CD1c-positive myeloid dendritic cell (primary cell): ENCODE measurements around the gene GNG2.

Source experiments
- DNase-seq: peaks from one replicate; pipeline ENCODE4 v3.0.0-alpha.2; 2016; ENCODE audit errors: extremely low spot score

GNG2 gene

DNA sequence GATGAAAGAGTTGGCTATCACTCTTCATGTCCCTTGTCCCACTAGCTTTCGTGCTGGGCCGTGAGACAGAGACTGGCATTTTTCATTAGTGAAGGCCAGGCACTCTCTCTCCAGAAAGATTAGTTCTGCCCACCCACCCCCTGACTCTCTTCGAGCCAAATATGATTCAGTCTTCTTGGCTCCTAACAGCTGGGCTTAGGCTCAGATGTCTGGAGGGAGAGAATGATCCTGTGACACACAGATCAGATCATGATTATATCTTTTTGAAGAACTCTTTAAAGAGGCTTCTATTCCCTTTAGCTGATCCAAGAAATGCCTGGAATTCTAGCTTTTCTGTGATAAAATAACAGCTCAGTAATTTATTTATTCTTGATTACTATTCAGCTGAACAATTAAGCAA lies 5.2 kb upstream of the GNG2 start:
- no peak for DNase-seq

DNA sequence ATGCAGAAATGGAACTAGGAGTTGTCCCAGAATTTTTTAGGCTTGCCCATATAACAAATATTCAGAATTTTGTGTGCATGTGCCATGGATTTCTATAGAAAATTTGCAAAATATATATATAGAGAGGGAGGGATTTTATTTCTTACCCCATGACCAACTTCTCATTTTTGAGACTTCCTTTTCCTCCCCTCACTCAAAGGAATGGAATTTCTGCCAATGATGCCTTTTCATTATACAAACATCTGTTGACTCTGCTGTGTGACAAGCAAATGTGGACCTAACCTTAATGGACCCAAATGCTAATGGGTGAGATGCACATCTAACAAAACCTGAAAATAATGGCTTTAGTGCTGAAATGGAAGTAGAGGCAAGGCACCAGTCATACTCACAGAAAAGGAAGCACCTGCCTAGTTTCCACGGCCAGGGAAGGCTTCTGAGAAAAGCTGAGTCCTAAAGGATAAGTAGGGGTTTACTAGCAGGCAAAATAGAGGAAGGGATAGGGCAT lies 3.6 kb upstream of the GNG2 start:
- DNase-seq = no peak

DNA sequence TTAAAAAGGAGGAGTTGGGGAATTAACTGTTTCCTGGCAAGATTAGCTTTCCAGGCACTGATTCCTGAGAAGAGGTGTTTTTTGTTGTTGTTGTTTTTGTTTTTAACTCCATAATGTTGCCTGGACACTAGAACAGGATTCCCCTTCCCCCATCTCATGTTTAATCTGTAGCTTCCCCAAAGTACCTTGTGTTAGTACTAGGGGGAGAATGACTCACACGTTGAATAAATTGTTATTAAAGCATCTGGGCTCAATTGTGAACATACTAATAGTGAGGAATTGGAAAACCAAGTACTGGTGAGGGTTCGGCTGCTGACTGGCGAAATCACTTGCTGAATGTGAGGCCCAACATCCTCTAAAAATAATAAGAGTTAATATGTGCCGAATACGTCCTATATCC lies 1.3 kb upstream of the GNG2 start:
- no peak for DNase-seq

DNA sequence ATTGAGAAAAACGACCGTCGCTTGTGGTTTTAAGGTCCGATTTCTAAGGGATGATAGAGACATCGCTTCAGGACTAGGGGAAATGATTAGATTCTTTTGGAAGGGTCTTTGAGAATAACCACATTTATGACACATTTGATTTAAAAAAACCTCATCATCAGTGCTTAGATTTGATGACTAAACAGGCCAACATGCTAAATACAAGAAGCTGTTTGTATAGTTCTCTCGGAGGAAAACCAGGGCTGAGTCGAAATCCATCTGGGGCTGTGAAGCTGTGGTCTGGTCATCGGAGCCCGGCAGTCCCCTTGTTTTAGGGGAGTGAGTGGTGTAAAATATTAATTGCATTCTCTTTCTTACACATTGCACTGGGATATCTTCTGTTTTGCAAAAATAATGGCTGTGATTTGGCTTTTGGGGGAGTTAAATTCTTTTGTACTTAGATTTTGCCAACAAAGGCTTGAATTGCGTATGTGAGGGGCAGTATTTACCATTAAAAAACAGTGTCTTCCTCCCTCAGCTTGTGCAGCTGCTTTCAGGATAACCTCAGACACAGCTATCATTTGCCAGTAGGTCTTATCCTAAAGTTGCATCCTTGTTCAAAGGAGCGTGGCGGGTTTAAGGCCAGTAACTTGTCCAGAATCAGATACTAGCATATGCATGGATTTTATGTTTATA lies 550 bp downstream of the GNG2 start:
- no peak for DNase-seq

DNA sequence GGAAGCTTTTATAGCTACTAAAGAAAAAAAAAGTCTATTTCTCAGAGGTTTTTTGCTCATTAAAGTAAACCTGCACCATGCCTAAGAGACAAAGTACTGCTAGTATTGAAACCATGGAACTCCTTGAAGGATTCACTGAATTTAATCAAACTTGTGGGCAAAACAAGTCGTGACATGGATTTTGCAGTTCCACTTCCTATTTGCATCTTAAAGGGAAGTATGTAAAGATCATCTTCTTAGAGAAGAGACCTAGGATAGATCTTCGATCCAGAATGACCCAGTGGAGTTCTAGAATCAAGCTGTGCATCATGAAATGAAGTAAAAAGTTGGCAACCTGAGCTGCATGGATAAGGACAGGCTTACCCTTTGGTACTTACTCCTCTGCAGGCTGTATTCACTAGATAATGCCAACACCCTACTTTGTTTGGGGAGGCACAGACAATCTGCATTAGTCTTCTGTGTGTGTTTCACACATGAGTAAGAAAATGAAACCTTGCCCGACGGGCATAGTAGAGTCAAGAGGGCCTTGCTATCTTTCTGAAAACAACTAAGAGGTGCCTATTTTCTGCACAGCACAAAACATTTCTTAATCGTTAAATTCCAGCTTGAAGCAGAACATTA lies 1.9 kb downstream of the GNG2 start:
- peak; percentile 55 for DNase-seq

DNA sequence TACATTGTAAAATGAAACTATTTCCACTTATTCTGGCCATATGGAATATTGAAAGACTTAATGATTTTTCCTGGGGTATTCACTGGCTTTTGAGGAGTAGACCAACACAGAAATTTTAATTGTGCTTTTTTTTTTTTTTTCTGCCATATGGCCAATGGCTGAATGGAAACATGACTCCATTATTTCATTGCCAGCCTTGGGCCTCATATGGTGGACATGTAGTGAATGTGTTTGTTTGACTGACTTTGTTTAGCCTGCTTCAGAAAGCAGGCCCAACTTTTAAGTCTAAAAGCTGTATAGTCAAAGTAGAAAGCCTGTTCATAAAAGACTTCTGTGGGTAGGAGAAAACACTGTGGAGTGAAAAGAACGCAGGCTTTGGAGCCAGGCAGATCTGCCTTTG lies 2.4 kb downstream of the GNG2 start:
- no peak for DNase-seq

DNA sequence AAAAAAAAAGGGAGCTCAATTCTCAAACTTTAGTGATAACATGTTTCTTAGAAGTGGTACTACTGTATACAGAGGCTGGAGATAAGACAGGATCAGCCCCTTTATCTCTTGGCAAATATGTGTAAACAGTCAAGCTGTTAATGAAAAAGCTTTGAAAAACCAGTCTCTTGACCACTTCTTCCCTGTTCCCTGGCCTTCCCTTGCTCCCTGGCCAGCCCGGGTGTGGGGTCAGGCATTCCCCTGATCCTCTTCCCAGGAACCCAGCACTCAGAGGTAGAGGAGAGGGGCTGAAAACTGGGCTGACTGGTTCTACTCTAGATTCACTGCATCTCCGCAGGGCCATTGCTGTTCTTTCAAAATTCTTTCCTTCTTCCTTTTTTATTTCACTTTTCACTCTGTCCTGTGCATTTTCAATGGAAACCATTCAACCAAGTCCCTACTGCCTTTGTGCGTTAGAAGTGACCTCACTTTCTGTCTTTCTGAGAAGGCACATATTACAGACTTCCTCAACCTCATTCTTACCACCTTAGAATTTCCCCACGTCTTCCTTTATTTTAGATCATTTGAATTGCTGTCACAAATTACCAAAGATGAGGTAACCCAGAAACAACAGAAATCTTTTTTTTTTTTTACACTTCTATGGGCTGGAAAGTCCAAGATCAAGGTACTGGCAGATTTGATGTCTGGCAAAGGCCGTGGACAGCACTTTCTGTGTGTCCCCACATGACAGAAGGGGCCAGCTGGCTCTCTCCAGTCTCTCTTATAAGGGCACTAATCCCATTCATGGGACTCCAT lies 5.7 kb downstream of the GNG2 start:
- no peak for DNase-seq

DNA sequence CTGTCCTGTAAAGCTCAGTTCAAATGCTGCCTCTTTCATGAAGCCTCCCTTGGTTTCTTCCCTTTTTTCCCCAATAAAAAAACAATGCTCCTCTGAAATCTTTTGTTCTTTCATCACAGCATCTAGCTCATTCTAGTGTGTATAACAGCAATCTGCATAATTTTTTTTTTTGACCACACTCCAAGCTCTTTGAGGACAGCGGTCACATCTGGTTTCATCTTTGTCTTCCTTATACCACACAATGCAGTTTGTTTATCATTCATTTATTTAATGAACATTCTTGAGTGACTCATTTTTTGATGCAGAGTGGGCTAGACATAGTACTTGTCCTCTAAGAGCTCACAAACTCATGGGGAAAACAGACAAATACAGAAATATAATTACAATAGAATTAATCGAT lies 7.3 kb downstream of the GNG2 start:
- DNase-seq = no peak

DNA sequence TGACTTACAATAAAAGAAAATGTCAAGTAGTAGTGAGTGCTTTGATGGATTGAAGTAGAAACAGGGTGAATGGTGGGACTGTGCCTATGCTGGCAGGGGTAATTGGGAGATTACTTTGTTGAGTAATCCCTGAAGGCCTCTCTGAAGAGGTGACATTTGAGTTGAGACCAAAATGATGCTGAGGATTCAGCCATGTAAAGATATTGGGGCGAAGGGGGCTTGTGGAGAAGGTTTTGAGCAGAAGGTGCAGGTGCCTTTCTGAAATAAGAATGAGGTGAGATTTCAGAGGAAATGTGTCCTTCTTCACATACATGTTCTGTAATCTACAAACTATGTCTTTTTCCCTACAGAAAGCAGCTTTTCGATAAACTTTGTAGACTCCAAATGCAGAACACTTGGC lies 8.0 kb downstream of the GNG2 start:
- DNase-seq = no peak

DNA sequence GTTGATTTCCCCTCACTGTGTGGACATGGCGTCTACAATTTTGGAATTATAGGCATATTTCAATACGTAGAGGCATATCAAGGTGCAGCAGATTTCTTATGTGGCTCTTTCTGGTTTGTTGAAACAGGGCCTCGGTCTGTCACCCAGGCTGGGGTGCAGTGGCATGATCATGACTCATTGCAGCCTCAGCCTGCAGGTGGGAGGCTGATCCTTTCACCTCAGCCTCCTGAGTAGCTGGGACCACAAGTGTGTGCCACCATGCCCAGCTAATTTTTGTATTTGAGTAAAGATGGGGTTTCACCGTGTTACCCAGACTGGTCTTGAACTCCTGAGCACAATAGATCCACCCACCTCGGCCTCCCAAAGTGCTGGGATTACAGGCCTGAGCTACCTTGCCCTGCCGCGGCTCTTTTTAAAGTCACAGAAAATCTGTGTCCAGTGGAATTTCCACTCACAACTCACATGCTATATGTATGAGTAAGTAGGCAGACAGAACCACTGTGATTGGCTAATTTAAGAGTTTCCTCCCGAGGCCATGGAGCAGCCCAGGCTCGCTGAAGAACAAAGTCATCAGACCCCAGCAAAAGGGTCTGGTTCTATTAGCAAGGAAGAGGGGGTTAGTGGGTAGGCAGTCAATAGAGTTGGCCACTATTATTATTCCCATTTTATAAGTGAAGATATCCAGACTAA lies 9.1 kb downstream of the GNG2 start:
- DNase-seq = no peak

DNA sequence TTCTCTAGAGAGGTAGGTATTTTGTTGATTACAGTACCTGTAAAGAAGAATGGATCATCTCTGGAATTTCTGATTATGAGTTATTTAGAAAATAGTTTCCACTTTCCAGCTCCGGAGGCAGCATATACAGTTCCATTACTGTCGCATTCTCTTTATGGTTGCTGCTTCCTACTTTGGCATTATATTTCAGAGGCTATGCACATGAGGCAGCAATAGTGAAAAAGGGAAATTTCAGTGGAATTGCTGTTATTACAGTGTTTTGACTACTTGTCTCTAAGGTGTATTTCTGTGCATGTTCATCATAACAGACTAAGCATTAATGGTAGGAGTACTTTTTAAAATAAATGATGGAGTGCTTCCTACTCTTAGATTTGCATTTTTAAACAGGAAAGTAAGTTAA lies 10.2 kb downstream of the GNG2 start:
- no peak for DNase-seq

DNA sequence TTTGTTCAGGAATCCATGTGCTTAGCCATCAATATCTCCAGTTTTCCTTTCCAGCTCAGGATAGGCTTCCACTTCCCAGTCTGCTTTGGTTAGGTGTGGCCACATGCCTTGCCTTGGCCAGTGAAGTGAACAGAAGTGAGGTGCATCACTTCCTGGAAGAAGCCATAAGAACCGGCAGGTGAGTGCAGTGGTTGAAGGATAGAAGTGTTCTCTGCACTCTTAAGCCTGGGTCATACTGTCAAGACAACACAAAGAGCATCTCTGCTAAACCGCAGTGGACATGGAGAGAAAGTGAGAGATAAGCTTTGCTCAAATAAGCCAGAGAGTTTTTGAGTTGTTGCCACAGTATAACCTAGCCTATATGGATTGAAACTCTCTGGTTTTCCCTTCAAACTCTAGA lies 11.4 kb downstream of the GNG2 start:
- DNase-seq = no peak

DNA sequence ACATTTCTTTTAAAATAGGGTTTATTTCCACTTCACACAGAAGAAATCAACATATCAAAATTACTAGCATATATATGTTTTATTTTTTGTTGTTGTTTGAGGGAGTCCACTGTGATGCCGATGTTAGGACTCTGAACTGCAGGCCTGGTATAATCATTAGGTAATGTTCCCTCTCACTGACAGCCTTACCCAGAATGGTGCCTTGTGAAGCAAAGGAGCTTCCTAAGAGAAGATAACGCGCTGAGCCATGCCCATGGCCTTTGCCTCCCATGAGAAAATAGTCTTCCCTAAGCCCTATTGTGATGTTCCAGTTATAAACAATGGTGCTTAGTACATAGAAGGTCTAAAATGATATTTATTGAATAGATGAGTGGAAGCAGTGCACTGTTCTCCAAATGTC lies 12.0 kb downstream of the GNG2 start:
- DNase-seq = no peak

DNA sequence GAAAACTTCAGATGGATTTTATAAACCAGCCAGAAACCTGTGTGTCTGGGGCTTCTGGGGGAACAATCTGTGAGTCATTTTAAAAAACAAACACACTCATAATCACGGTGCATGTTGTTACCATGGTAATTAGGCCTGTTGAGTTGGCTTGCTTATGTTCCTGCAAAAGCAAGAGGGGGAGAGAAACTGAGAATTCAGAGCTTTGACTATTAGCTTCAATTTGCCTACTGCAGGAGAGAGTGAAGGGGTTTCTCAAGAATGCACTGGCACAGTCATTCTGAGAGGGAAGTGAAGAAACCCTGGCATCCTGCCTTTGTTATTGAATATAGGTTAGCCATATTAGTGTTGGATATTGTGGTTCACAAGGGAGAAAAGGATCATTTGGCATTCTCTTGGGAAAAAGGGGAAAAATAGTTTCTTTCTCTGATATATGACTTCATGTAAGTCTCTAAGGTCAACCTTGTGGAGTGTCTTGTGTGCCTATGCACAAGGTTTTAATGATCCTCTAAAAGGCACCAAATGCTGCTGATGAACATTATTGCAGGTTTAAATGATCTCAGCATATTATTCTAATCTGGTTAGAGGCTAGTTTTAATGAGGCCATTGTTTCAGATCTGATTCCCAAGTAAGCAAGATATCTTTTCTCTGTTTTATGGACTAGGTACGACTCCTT lies 12.9 kb downstream of the GNG2 start:
- DNase-seq = peak; percentile 77

DNA sequence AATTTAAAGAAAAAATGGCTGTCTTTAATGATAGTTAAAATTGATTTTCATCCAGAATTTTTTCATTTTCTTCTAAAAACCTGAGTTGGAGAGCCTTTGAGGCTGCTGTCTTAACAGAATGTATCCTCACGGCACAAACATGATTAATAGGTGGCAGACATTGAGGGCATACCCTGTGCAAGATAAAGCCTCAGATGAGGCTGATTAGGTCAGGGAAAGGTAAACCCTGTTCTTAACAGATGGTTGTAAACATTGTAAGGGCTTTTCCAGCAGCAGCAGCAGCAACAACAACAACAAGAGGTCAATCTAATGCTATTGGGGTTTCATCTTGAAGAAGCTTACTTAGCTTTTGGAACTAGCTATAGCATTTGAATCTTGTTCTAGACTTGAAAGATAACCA lies 17.4 kb downstream of the GNG2 start:
- no peak for DNase-seq

DNA sequence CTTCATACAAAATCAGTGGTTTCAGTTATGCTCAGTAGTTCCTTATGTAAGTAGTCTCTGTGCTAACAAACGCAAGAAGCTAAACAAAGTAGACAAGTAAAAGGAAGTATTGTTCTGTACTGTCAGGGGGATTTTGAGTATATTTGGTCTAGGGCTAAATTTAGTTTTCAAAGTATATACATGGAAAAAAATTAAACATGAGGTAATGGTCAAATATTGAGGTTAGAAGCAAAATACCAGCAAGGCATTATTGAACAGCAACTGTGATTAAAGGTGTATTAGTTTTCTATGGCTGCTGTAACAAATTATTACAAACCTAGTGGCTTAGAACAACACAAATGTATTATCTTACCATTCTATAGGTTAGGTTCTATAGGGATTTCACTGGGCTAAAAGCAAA lies 18.8 kb downstream of the GNG2 start:
- DNase-seq = no peak

DNA sequence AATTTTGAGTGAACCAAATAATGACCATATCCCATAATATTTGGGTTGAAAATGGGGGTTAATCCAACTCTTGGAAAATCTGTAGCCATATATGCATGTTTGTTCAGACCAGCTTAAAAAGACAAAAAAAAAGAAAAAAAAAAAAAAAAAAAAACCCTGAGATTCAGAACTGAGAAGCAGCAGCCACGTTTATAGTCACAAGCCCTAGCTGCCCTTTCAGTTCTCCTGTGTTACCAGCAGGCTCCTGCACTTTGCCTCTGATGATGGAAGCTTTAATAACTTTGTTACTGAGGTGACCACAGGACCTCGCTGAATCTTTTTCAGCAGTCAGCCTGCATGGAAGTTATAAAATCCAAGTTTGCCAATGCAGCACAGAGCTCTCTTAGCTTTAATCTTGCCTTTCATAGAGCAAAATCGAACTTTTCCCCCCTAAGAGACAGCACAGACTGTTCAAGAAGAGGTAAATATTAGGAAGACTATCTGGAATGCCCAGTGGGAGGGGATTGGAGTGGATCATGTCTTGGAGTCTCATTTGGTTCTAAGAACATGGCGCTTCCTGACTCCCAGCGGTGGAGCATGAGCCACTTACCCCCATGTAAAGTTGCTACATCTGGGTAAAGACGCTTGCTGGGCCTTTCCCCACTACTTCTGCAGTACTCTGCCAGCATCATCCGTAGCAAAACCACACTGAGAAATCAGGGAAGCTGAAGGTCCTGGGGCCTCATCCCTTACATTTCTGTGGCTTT lies 20.6 kb downstream of the GNG2 start:
- no peak for DNase-seq

DNA sequence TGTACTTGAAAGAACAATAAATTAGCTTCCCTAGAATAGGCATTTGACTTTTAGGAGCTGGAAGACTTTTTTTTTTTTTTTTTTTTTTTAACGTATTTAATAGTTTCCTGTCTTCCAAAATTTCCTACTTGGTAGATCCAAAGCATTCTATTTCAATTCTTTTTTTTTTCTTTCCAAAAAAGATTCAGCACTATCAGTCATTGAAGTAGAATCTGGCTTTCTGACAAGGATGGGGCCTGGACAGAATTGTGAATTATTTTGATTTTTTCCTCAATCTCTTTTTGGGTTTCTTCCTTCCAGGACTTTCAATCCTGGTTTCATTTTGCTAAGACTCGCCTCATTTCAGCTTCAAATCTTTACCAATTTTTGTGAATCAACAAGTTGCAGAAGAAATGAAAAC lies 21.2 kb downstream of the GNG2 start:
- no peak for DNase-seq

DNA sequence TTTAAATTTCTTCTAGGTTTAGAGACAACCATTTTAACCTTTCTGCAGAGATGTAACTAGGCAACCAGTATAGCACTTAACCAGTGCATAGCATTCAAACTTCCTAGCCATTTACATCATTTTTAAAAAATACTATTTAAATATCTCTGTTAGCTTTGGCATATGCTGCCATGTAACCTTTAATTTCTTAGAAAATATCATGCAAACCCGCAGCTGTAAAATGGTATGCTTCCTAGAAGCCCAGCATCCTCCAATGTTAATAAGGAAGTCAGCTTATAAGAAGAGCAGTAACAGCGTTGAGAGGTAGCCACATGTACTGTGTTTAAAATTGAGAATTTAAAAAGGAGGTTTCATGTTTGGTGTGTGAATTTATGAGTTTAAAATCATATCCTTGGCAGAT lies 22.8 kb downstream of the GNG2 start:
- no peak for DNase-seq

DNA sequence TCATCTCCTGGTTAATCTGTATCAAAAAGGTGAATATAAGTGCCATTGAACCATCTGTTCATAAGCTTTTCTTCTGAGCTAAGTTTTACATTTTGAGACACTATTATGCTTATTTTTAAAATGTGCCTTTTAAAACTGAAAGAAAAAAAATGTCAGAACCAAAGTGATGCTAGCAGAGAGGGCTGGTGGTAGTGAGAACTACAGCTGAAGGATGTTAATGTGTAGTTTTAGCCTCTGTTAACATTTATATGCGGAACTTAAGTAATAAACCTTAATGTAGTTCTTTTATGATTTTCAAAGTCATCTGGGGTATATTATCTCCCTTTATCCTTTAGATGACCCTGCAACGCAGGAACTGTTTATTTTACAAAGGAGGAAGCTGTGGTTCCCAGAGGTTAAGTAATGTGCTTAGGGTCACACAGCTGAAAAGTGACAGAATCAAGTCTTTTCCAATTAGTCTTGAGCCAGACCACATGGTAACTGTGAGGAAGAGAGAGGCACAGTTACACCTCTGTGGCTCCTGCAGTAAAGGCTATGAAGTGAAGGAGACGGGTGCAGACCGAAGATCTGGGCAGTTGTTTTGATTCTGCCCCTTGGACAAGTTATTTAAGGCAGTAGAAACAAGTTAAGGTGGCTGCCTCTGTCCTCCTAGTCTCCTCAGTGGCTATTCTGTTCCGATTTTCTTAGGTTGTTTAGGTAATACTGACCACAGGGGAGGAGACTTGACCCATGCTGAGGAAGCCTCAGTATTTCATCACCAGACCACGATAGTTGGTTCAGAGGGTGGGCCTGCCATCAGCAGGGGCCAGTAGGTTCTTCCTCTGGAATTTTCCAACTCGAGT lies 23.9 kb downstream of the GNG2 start:
- peak; percentile 72 for DNase-seq
